Naive thymus-derived CD4-positive, alpha-beta T cell (primary cell): ENCODE data around the gene PCMTD2. TPM values are rescaled to one million over a fixed set of nuclear protein-coding genes. Genes with fewer than 3 reads are reported as not detected.

ENCODE experiments used
- ATAC-seq: fragments of 150-1000 bp; cut with Tn5 transposase; 2 replicates; pipeline ENCODE4 v1.10.0; 2021; ENCODE audit warnings: mild to moderate bottlenecking, moderate library complexity
- CTCF ChIA-PET: fragments of 350-600 bp; sonication (Branson Sonifier 250); formaldehyde crosslinking; loops from one replicate; lab custom pipeline; 2021; ENCODE audit warnings: antibody characterized with exemption; lab: Charles Lee
- POLR2A ChIA-PET: fragments of 350-600 bp; sonication (Branson Sonifier 250); formaldehyde crosslinking; loops from one replicate; lab custom pipeline; 2021; ENCODE audit warnings: antibody characterized with exemption, inconsistent platforms; lab: Charles Lee
- DNase-seq, 9 donors: peaks; one replicate each; pipeline versions ENCODE4 v3.0.0 to v3.0.0-alpha.2; 2020 to 2022; ENCODE audit warnings: mixed read lengths in 1 of 9
- H3K27ac ChIP-seq: one replicate; pipeline ENCODE4 v1.7.0; 2013; ENCODE audit warnings: mild to moderate bottlenecking, low read depth, low read length, moderate library complexity
- H3K27me3 ChIP-seq, 2 donors: one replicate each; pipeline ENCODE4 v1.7.0; 2013; ENCODE audit warnings: low read length in 2 of 2, mild to moderate bottlenecking in 2 of 2, moderate library complexity in 2 of 2; ENCODE audit not compliant: control insufficient read depth in 2 of 2, insufficient read depth in 2 of 2
- H3K36me3 ChIP-seq, 3 experiments: 1 replicate in 2 of 3; 2 replicates in 1 of 3; pipeline ENCODE4 v1.7.0; 2013; ENCODE audit warnings: low read length in 3 of 3, mild to moderate bottlenecking in 3 of 3, moderate library complexity in 1 of 3; ENCODE audit not compliant: insufficient read depth in 3 of 3, control insufficient read depth in 2 of 3
- H3K4me1 ChIP-seq, 2 donors: one replicate each; pipeline ENCODE4 v1.7.0; 2013; ENCODE audit warnings: low read length in 2 of 2, mild to moderate bottlenecking in 2 of 2, moderate library complexity in 1 of 2; ENCODE audit not compliant: control insufficient read depth in 2 of 2, insufficient read depth in 2 of 2
- H3K4me3 ChIP-seq: 2 replicates; pipeline ENCODE4 v1.7.0; 2013; ENCODE audit warnings: mild to moderate bottlenecking, low read length
- H3K9me3 ChIP-seq, 3 experiments: 1 replicate in 2 of 3; 2 replicates in 1 of 3; pipeline ENCODE4 v1.7.0; 2013; ENCODE audit warnings: low read length in 3 of 3; ENCODE audit not compliant: control insufficient read depth in 2 of 3
- H3K27ac Mint-ChIP-seq, 9 donors: one replicate each; pipeline ENCODE4 v1.8.0; 2020 to 2022; ENCODE audit warnings: mixed read lengths in 9 of 9, mild to moderate bottlenecking in 8 of 9, moderate library complexity in 5 of 9, inconsistent platforms in 2 of 9
- H3K27me3 Mint-ChIP-seq, 5 donors: one replicate each; pipeline ENCODE4 v1.8.0; 2021 to 2022; ENCODE audit warnings: mixed read lengths in 5 of 5, mild to moderate bottlenecking in 1 of 5
- H3K36me3 Mint-ChIP-seq, 5 donors: one replicate each; pipeline ENCODE4 v1.8.0; 2020 to 2022; ENCODE audit warnings: mixed read lengths in 5 of 5, mild to moderate bottlenecking in 3 of 5, inconsistent platforms in 1 of 5
- H3K4me1 Mint-ChIP-seq, 7 donors: one replicate each; pipeline ENCODE4 v1.8.0; 2020 to 2022; ENCODE audit warnings: mixed read lengths in 7 of 7, mild to moderate bottlenecking in 3 of 7, inconsistent platforms in 1 of 7
- H3K4me3 Mint-ChIP-seq, 10 donors: one replicate each; pipeline ENCODE4 v1.8.0; 2020 to 2022; ENCODE audit warnings: mild to moderate bottlenecking in 10 of 10, mixed read lengths in 10 of 10, moderate library complexity in 6 of 10, inconsistent platforms in 2 of 10
- H3K9me3 Mint-ChIP-seq, 11 donors: one replicate each; pipeline ENCODE4 v1.8.0; 2020 to 2022; ENCODE audit warnings: mixed read lengths in 11 of 11, mild to moderate bottlenecking in 4 of 11, inconsistent platforms in 1 of 11, moderate library complexity in 1 of 11
- intact Hi-C, 2 donors: fragments of 100-400 bp; cut with micrococcal nuclease; formaldehyde crosslinking; loops; one replicate each; pipeline ENCODE4 v1.15.1; 2023
- polyA plus RNA-seq, 2 donors: library from polyadenylated mRNA; unstranded; fragments of 300-500 nt; fragmentation: Illumina TruSeq; gene quantifications; one replicate each; pipeline ENCODE4 v1.2.3, GENCODE V29; 2021
- total RNA-seq, 6 experiments: library from RNA in 5 of 6; stranded (reverse) in 5 of 6; gene quantifications; 1 replicate in 5 of 6; 2 replicates in 1 of 6; pipeline ENCODE4 v1.2.3 and lab custom pipeline; 2021 to 2026

Gene PCMTD2
- total and polyA plus RNA-seq, 7 experiments from 2014 or later = 60.5 to 229 (median 102) TPM

GRCh38 chr20:64211874-64212658 lies 43.5 kb upstream of the PCMTD2 start:
- no peaks in the 10 kb centered on the region for H3K36me3 ChIP-seq
- H3K9me3 ChIP-seq = no peaks in the 10 kb centered on the region
- Mint-ChIP-seq H3K27ac (no peak overlapping the region), H3K9me3 (no peaks in the 10 kb centered on the region), H3K27me3 (peaks cover 0 to 3% (median 0%) of the 10 kb centered on the region in 5 donors), H3K4me3 (no peak overlapping the region), H3K36me3 (no peaks in the 10 kb centered on the region), H3K4me1 (peaks cover 2 to 18% (median 10%) of the 10 kb centered on the region in 7 donors)
- ChIA-PET POLR2A (no interaction called here), CTCF (no interaction called here)
- ATAC-seq (no peak), DNase-seq (no peak)
- no peak overlapping the region for H3K4me3 ChIP-seq
- H3K27ac ChIP-seq = no peak overlapping the region
- H3K4me1 ChIP-seq = no peaks in the 10 kb centered on the region
- intact Hi-C loops = no loop called here
- H3K27me3 ChIP-seq = no peaks in the 10 kb centered on the region

DNA sequence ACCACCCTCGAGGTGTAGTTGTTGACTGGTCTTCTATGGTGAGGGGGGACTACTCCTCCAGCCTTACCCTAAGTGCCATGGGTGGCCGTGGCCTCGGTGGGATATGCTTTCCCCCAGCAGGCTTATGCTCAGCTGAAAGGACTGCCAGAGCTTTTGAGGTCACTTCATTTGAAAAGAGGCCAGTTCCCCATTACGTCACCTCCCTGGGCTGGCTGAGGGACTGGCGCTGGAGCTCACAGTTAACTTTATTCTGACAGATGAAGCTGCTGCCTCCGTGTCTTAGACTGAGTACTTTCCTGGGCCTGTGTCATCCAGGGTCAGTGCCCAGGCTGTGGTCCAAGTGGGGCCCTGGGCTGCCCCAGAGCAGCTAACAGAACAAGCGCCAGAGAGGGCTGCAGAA lies 42.8 kb upstream of the PCMTD2 start:
- H3K27me3 Mint-ChIP-seq = peaks cover 0 to 3% (median 0%) of the 10 kb centered on the region in 5 donors
- ChIA-PET POLR2A (no interaction called here), CTCF (interaction anchor here (0.6 kb wide), 1 partner anchor 433 kb away, joined by 3 read pairs; no protein-coding TSS in a partner anchor)
- Histone ChIP-seq H3K4me1 (no peaks in the 10 kb centered on the region), H3K27me3 (no peaks in the 10 kb centered on the region), H3K36me3 (no peaks in the 10 kb centered on the region), H3K4me3 (no peak overlapping the region), H3K27ac (no peak overlapping the region), H3K9me3 (no peaks in the 10 kb centered on the region)
- peak overlapping the region in 1 of 9 donors; percentile 56 for H3K27ac Mint-ChIP-seq
- H3K9me3 Mint-ChIP-seq = no peaks in the 10 kb centered on the region
- H3K36me3 Mint-ChIP-seq = no peaks in the 10 kb centered on the region
- intact Hi-C loops = no loop called here
- no peak for DNase-seq
- no peak overlapping the region for H3K4me3 Mint-ChIP-seq
- ATAC-seq = no peak
- H3K4me1 Mint-ChIP-seq = peaks cover 2 to 18% (median 10%) of the 10 kb centered on the region in 7 donors

DNA sequence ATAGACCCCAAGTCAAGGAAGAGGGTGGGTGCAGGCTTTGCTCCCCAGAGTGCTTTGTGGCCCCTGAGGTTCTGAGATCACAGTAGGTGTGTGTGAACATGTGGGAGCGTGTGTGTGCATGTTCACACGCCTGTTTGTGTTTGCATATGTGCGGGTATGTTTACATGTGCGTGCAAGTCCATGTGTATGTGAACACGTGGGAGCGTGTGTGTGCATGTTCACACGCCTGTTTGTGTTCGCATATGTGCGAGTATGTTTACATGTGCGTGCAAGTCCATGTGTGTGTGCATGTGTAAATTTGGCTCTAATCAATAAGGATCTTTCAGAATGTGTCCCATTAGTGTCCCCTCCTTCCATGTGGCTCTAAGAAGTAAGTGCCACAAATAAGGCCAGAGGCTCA lies 41.4 kb upstream of the PCMTD2 start:
- Histone ChIP-seq H3K9me3 (no peaks in the 10 kb centered on the region), H3K27ac (no peak overlapping the region), H3K27me3 (no peaks in the 10 kb centered on the region), H3K4me3 (no peak overlapping the region), H3K36me3 (no peaks in the 10 kb centered on the region), H3K4me1 (no peaks in the 10 kb centered on the region)
- CTCF ChIA-PET = no interaction called here
- ATAC-seq (no peak), DNase-seq (no peak)
- H3K9me3 Mint-ChIP-seq = no peaks in the 10 kb centered on the region
- H3K36me3 Mint-ChIP-seq = no peaks in the 10 kb centered on the region
- peaks cover 0 to 3% (median 0%) of the 10 kb centered on the region in 5 donors for H3K27me3 Mint-ChIP-seq
- intact Hi-C loops = no loop called here
- peaks cover 2 to 18% (median 10%) of the 10 kb centered on the region in 7 donors for H3K4me1 Mint-ChIP-seq
- POLR2A ChIA-PET = no interaction called here
- no peak overlapping the region for H3K4me3 Mint-ChIP-seq
- H3K27ac Mint-ChIP-seq = peak overlapping the region in 3 of 9 donors; percentile 20 to 63 (median 34)

- no peak overlapping the region for H3K27ac ChIP-seq
- Mint-ChIP-seq H3K4me1 (peaks cover 2 to 18% (median 10%) of the 10 kb centered on the region in 7 donors), H3K27me3 (no peaks in the 10 kb centered on the region), H3K27ac (peak overlapping the region in 5 of 9 donors; percentile 15 to 86 (median 63)), H3K4me3 (peak overlapping the region in 4 of 10 donors; percentile 9 to 58 (median 26)), H3K36me3 (no peaks in the 10 kb centered on the region), H3K9me3 (no peaks in the 10 kb centered on the region)
- H3K4me3 ChIP-seq = no peak overlapping the region
- H3K4me1 ChIP-seq = no peaks in the 10 kb centered on the region
- no peaks in the 10 kb centered on the region for H3K36me3 ChIP-seq
- H3K9me3 ChIP-seq = no peaks in the 10 kb centered on the region
- POLR2A ChIA-PET = no interaction called here
- no peak for ATAC-seq
- CTCF ChIA-PET = no interaction called here
- intact Hi-C loops = no loop called here
- DNase-seq = no peak
- H3K27me3 ChIP-seq = no peaks in the 10 kb centered on the region
Observed at GRCh38 chr20:64214952-64215351, 40.6 kb upstream of the PCMTD2 start.

- H3K27ac Mint-ChIP-seq = no peak overlapping the region
Observed at GRCh38 chr20:64216036-64216435, 39.5 kb upstream of the PCMTD2 start.

GRCh38 chr20:64216910-64217309 lies 38.6 kb upstream of the PCMTD2 start:
- Mint-ChIP-seq H3K4me3 (no peak overlapping the region), H3K27ac (no peak overlapping the region), H3K36me3 (no peaks in the 10 kb centered on the region), H3K4me1 (peaks cover 2 to 18% (median 10%) of the 10 kb centered on the region in 7 donors), H3K27me3 (no peaks in the 10 kb centered on the region), H3K9me3 (no peaks in the 10 kb centered on the region)
- DNase-seq (no peak), ATAC-seq (no peak)
- intact Hi-C loops = no loop called here
- Histone ChIP-seq H3K9me3 (no peaks in the 10 kb centered on the region), H3K36me3 (no peaks in the 10 kb centered on the region), H3K4me1 (no peaks in the 10 kb centered on the region), H3K27me3 (no peaks in the 10 kb centered on the region), H3K27ac (no peak overlapping the region), H3K4me3 (no peak overlapping the region)
- ChIA-PET POLR2A (no interaction called here), CTCF (no interaction called here)

More at GRCh38 chr20:64216036-64216435, 39.5 kb upstream of the PCMTD2 start:
- Mint-ChIP-seq H3K4me1 (peaks cover 2 to 18% (median 10%) of the 10 kb centered on the region in 7 donors), H3K27me3 (no peaks in the 10 kb centered on the region), H3K36me3 (no peaks in the 10 kb centered on the region), H3K9me3 (no peaks in the 10 kb centered on the region), H3K4me3 (no peak overlapping the region)
- intact Hi-C loops = no loop called here
- H3K36me3 ChIP-seq = no peaks in the 10 kb centered on the region
- POLR2A ChIA-PET = no interaction called here
- H3K9me3 ChIP-seq = no peaks in the 10 kb centered on the region
- CTCF ChIA-PET = no interaction called here
- ATAC-seq (no peak), DNase-seq (no peak)
- no peak overlapping the region for H3K27ac ChIP-seq
- H3K4me1 ChIP-seq = no peaks in the 10 kb centered on the region
- no peak overlapping the region for H3K4me3 ChIP-seq
- no peaks in the 10 kb centered on the region for H3K27me3 ChIP-seq
